GM12865 (cell line): ENCODE results near the gene ELMO3.
A peak's percentile ranks its signal among the peaks of the same experiment; 100 is the strongest.

Source experiments
- DNase-seq: peaks from one replicate; pipeline ENCODE4 v3.0.0; 2010; ENCODE audit warnings: low read depth
- H3K4me3 ChIP-seq: 2 replicates; pipeline ENCODE4 v1.5.1; 2011; ENCODE audit warnings: mild to moderate bottlenecking, low read depth, low read length, control low read depth
- CTCF ChIP-seq: IDR thresholded peaks from 2 replicates; pipeline ENCODE4 v1.5.1; 2011; ENCODE audit warnings: low read length, control low read depth, low read depth, inconsistent platforms; ENCODE audit not compliant: insufficient read depth; ENCODE audit errors: missing control alignments

The ELMO3 gene

GRCh38 chr16:67187175-67187890, 11.6 kb upstream of the ELMO3 start:
- TF ChIP-seq CTCF: no peak
- no peak for DNase-seq
- H3K4me3 ChIP-seq: no peak overlapping the region

- H3K4me3 ChIP-seq: no peak overlapping the region
- no peak for DNase-seq
- no peak for TF ChIP-seq CTCF
These were observed 10.6 kb upstream of the ELMO3 start for GRCh38 chr16:67188323-67188722.

GRCh38 chr16:67188798-67189197, 10.1 kb upstream of the ELMO3 start:
- H3K4me3 ChIP-seq: no peak overlapping the region
- no peak for DNase-seq
- TF ChIP-seq CTCF: no peak

- TF ChIP-seq CTCF: no peak
- DNase-seq: no peak
- no peak within 1 kb of the TSS for H3K4me3 ChIP-seq
These were observed 8.9 kb upstream of the ELMO3 start, which contains the start of gene EXOC3L1 for GRCh38 chr16:67190041-67190440. Gene EXOC3L1 (minus strand): TSS chr16:67190136. CDS start chr16:67189676, 460 bp downstream.

- DNase-seq: no peak
- no peak for TF ChIP-seq CTCF
- H3K4me3 ChIP-seq: no peak overlapping the region
These were observed 8.2 kb upstream of the ELMO3 start for GRCh38 chr16:67190448-67191399.

- TF ChIP-seq CTCF: no peak
- peak overlapping the region; percentile 52 for H3K4me3 ChIP-seq
- no peak for DNase-seq
These were observed 7.4 kb upstream of the ELMO3 start for GRCh38 chr16:67191411-67191994.
